GM21515 (cell line): ENCODE measurements around the gene FBRSL1.
"Not testable (repeated sequence)": the region's sequence is repeated elsewhere in the genome, so short reads cannot be mapped to it uniquely, and the experiment has no call there.

Experiments used
- ATAC-seq: cut with Tn5 transposase; IDR thresholded peaks from one replicate; pipeline ENCODE4 v1.9.1; 2021; ENCODE audit not compliant: unreplicated experiment

Gene FBRSL1

DNA sequence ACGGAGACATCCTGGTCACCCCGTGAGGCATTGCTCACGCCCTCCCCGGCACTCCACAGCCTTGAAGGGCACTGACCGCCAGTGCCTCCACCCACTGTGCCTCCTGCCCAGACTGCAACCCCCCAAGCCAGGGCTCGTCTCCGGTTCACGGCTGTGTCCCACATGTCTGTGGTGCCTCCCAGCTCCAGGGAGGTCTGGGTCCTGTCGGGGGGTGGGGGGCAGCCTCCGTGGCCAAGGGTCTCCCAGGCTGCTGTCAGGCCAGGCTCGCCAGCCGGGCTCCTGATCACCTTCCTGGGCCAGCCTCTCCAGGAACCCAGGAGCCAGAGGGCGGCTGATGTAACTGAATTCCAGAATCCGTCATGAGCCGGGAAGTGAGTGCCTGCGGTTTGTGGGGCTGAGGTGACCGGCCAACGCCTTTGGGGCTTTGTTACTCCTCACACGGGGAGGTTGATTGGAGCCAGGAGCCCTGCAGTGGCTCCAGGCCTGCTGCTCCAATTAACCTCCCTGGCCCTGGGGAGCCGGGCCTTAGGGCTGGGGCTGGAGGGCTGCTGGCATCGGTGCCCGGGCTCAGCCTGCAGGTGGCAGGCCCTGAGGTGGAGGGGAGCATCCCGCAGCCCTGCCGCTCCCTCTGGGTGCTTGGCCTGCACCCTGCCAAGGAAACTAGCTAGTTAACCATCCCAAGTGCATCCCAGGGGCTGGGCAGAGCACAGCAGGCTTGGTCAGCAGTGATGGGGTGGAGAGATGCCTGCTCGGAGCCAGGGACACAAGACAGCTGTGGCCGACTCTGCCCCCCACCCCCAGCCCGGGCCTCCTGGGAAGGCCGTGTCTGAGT is 36.4 kb upstream of the FBRSL1 start:
- ATAC-seq: no peak

DNA sequence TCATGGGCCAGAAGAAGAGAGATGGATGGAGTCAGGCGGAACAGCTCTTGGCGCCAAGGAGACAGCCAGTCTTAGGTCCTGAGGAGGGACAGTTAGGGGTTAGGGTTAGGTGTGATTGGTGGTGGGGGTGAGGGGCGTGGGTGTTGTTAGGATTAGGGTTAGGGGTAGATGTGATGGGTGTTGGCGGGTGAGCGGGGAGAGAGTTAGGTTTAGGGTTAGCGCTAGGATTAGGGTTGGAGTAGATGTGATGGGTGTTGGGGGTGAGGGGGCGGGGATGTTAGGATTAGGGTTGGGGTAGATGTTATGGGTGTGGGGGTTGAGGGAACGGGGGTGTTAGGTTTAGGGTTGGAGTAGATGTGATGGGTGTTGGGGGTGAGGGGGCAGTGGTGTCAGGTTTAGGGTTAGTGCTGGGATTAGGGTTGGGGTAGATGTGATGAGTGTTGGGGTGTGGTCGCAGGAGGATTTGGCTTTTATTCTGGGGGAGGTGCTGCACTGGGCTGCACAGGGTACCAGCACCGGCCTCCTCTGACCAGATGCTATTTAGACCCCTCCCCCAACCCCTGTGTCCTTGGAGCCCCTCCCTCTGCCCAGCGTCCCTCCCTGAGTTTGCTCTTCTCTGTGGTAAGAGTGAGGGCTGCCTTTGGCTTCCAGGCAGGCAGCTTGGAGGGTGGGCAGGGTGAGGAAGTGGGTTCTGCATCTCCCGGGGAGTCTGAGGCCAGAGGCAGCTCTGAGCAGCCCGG is 35.6 kb upstream of the FBRSL1 start:
- no peak for ATAC-seq

DNA sequence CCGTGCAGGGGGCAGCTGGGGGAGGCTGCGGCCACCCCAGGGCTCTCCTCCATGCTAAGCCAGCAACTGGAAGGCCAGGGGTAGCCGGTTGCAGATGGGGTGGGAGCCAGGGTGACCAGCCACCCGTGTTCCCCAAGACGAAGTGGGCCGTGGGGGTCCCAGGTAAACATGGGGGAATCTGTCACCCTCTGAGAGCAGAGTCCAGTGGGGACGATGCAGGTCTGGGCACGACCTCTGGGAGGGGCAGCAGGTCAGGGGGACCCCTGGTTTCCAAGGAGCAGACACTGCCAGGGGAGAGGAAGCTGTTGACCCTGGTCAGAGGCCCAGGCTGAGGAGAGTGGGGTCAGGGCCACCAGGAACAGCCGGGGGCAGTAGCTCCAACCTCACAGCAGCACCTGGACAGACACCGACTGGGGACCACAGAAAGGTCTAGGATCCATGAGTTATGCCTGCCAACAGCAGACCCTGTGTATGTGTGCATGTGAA is 35.0 kb upstream of the FBRSL1 start:
- ATAC-seq: no peak

DNA sequence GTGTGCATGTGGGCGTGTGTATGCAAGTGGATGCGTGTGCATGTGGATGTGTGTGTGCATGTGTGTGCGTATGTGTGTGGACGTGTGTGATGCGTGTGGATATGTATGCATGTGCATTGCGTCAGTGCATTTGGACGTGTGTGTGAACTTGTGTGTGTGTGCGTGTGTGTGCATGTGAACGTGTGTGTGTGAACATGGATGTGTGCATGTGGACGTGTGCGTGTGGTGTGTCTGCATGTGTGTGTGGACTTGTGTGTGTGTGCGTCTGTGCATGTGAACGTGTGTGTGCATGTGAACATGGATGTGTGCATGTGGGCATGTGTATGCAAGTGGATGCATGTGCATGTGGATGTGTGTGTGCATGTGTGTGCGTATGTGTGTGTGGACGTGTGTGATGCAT is 34.4 kb upstream of the FBRSL1 start:
- ATAC-seq: no peak

DNA sequence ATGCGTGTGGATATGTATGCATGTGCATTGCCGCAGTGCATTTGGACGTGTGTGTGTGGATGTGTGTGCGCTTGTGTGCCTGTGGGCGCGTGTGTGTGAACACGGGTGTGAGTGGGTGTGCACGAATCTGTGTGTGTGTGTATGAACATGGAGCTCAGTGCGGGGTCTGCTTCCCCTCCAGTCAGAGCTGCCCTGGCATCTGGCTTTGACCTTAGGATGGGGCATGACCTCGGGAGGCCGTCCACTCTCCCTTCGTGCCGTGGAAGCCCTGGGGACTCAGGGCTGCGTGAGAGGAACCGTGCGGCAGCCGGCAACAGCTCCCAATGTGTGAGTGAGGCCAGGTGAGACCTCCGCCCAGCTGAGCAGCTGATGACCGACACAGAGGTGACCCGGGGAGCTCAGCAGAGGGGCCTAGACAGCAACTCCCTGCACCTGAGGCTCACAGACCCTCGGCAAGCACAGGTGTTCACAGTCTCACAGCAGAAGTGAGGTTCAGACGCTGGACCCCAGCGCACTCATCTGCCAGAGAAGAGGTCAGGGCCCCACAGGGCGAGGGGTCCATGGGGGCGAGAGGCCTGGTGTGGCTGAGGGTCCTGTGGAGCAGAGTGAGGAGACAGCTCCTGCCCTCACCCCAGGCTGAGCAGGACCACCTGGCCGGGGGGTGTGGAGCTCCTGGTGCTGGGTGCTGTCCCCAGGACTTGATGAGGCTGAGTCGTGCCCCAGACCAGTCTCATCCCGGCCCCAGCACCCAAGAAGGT is 33.6 kb upstream of the FBRSL1 start:
- ATAC-seq: no peak

DNA sequence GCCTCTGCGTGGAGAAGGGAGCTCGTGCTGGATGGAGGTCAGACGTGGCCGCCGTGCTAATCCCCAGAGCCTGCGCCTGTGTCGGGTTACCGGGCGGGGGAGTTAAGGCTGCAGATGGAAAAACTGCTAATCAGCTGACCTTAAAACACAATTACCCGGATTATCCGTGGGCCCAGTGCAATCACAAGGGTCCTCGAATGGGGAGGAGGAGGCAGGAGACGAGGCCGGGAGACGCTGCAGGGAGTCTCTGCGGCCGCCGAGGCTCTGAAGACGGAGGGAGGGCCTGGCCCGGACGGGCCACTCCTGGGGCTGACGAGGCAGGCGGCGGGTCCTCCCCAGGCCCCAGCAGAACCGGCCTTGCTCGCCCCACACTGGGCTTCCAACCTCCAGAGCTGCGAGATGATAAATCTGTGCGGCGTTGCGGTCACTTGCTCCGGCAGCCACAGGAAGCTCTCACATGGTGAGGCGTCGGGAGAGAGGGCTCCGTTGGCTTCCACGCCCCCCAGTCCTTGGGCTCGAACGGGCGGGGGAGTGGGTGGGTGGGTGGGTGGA is 32.9 kb upstream of the FBRSL1 start:
- no peak for ATAC-seq

DNA sequence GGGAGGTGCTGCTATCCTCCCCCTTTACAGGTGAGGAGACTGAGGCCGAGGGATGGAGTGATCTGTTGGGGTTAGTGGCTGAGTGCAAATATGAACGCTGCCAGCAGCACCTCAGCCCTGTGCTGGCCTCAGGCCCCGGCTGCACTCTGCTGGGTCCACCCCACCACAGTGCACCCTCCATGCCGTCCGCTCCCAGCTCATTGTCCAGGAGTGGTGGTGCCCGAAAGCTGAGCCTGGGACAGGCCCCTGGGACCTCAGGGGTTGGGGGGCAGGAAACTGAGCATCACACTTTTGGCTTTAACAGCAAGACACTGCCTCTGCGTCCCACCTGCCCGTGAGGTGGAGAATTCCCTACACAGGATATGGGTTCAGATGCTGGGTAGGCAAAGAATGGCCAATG is 31.5 kb upstream of the FBRSL1 start:
- ATAC-seq: no peak

DNA sequence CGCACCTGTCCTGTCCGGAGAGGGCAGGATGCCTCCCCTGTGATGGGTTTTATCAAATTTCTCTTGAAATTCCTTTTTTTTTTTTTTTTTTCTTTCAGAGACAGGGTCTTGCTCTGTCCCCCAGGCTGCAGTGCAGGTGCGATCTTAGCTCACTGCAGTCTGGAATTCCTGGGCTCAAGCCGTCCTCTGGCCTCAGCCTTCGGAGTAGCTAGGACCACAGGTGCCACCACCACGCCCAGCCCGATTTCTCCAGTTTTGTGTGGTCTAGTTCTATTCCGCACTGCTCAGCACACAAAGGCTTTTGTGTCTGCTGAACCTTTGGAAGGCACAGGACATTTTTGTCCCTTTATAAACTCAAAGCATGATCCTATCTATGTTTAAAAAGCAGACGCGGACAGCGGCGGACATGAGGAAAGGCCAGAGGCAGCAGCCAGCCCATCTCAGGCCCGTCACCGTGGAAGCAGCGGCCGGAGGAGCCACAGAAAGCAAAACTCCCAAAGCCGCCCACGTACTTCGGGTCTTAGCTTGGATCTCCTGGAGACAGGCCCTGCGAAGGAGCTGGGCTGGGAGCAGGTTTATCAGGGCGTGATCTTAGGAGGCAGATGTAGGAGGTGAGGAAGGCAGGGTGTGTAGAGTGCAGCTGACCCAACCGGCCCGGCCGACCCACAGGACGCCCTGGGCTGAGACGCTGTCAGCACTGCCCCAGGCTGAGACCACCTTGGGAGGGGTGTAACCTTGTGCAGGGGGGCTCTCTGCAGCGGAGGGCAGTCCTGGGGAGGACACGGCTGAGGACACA is 30.9 kb upstream of the FBRSL1 start:
- ATAC-seq: no peak

DNA sequence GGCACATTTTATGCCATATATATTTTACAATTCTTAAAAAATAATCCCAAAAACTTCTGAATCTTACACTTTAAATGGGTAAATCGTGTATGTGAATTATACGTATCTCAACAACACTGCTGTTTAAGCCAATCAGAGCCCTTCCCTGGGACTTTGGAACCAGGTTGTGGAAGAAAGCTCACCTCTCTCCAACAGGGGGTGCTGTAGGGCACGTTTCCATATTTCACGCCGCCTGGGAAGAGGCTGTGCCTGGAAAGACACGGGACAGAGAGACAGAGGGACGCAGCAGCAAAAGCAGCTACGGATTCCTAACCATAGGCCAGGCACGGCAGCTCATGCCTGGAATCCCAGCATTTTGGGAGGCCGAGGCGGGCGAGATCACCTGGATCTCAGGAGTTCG is 29.4 kb upstream of the FBRSL1 start:
- ATAC-seq: no peak

DNA sequence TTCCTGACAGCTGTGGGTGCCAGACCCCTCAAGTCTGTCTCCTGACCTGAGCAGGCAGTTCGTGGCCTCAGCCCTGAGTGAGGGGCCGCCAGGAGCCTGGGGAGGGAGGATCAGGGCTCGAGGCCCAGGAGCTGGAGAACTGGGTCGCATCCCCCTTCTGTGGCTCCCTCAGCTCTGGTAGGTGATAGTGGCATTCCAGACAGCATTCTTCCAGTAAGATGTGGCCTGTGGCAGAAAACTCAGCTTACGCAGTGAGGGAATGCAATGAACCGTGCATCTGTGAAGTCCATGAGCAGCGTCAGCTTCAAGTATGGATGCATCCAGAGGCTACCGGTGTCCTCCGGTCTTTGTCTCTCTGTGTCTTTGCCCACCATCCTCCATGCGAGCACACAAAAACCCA is 28.4 kb upstream of the FBRSL1 start:
- ATAC-seq: no peak

DNA sequence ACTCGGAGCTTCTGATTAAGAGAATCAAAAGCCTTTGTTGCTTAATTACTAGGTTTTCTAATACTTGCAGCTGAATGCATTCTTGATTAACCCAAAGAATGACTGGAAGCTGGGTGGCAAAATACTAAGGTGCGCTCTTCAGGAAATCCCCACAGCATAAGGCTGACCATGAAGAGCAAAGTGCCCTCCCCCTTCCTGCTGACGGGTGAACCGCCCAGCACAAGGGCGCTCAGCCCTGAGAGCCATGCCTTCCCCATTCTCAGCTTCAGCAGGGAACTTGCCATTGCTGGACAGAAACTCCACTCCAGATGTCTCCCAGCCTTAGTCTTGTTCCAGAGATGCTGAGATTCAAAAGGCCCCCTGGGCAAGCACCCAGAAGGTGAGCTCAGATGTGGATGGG is 27.2 kb upstream of the FBRSL1 start:
- no peak for ATAC-seq

DNA sequence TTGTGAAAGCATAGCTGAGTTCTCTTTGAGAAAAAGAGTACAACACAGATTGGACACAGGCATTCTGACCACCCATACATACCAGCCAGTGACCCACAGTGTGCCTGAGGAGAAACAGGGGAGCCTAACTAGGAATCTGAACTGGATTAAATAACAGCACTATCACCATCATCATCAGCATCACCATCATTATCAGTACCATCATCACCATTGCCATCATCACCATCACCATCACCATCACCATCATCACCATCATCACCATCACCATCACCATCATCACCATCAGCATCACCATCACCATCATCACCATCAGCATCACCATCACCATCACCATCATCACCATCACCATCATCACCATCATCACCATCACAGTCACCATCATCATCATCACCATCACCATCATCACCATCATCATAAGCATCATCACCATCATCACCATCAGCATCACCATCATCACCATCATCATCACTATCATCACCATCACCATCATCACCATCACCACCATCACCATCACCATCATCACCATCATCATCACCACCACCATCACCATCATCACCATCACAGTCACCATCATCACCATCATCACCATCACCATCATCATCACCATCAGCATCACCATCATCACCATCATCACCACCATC is 26.5 kb upstream of the FBRSL1 start:
- not testable (repeated sequence) for ATAC-seq

DNA sequence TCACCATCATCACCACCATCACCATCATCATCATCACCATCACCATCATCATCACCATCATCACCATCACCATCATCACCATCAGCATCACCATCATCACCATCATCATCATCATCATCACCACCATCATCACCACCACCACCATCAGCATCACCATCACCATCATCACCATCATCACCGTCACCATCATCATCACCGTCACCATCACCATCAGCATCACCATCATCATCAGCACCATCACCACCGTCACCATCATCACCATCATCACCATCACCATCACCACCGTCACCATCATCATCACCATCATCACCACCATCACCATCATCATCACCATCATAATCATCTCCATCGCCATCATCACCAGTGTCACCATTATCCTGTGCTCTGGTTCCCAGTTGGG is 25.6 kb upstream of the FBRSL1 start:
- not testable (repeated sequence) for ATAC-seq

DNA sequence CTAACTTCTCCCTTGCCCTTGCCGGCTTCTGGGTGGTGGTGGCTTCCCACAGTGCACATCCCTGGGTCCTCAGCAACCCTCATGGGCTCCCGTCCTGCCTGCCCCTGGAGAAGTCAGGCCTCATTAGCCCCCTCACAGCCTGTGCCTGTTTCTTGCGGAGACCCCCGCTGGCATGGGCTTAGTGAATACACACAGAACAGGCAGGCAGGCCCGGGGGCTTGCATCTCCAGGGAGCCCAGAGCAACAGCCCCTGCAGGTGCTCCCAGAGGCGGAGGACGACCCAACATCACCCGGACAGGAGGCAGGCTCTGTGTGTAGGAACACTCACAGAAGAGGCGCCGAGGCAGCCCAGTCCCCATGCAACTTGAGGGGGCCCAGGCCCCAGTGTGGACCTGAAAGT is 25.1 kb upstream of the FBRSL1 start:
- no peak for ATAC-seq

DNA sequence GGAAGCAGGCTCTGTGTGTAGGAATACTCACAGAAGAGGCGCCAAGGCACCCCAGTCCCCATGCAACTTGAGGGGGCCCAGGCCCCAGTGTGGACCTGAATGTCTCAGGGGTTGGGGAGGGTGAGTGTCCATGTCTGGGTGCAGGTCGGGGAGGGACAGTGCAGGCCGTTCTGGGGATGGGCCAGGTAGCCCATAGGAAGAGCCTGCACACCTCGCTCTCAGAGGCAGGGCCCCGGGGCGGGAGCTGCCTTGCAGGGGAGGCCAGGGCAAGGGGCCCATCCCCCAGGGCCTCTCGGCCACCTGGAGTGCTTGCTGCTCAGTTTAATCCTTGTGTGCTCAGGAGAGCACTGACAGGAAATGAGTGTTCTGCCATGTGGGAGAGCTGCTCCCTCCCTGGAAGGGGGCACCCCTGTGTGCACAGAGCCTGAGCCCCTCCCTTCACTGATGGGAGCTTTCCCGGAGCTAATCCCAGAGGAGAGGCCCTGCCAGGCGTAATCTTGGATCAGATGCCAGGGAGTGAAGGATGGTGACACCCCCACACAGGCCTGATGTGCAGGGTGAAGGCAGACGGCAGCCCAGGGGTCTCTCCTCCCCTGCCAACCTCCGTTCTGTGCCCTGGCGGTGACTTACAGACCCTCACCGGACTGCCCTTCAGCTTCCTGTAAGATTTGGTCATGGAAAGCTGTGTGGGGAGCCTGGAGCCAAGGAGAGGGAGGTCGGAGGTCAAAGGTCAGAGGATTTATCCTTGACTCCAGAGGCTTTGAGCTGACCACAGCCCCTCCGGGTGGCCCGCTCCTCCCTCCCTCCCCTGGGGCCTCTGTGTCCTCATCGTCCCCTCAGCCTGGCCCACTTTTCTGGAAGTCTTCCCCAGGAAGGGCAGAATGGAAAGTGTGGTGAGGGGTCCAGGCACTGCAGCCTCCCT is 24.4 kb upstream of the FBRSL1 start:
- ATAC-seq: no peak

DNA sequence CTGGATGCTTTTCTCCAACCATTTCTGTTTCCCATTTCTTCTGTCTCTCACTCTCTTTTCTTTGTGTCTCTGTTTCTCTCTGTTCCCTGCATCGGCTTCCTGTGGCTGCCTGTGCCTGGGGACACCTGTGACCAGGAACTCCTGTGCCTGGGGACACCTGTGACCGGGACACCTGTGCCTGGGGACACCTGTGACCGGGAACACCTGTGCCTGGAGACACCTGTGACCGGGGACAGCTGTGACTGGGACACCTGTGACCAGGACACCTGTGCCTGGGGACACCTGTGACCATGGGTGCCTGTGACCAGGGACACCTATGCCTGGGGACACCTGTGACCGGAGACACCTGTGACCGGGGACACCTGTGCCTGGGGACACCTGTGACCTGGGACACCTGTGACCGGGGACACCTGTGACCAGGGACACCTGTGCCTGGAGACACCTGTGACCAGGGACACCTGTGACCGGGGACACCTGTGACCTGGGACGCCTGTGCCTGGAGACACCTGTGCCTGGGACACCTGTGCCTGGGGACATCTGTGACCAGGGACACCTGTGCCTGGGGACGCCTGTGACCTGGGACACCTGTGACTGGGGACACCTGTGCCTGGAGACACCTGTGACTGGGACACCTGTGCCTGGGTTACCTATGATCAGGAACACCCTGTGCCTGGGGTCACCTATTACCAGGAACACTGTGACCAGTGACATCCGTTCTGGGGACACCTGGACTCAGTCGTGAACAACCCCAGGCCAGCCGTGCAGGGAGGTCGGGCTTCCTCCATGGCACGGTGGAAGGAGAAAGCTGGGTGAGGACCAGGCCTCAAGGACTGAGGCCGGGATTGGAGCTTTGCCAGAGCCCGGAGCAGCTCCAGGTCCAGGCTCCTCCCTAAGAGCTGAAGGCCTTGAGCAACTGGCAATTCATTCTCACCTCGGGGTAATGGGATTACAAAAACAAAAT is 23.4 kb upstream of the FBRSL1 start:
- no peak for ATAC-seq

DNA sequence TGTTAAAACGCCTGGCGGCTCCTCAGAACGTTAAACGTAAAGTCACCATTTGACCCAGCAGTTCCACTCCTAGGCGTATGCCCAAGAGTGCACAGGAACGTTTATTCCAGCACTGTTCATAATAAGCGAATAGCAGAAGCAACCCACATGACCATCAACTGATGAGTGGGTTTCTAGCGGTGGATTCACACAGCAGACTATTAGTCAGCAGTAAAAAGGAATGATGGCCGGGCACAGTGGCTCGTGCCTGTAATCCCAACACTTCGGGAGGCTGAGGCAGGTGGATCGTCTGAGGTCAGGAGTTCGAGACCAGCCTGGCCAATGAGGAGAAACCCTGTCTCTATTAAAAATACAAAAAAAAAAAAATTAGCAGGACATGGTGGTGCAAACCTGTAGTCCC is 22.4 kb upstream of the FBRSL1 start:
- no peak for ATAC-seq

DNA sequence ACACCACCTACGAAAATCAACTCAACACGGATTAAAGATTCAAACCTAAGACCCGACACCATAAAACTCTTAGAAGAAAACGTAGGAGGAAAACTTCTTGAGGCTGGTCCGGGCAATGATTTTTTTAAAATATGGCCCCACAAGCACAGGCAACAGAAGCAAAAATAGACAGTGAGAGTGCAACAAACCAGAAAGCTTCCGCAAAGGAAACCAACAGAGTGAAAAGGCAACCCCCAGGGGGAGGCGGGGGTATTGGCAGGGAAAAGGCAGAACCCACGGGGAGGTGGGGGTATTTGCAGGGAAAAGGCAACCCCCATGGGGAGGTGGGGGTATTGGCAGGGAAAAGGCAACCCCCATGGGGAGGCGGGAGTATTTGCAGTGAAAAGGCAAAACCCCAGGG is 20.5 kb upstream of the FBRSL1 start:
- no peak for ATAC-seq
